HepG2 (cell line): ENCODE data around the gene AKR1B15. TPM values are rescaled to one million over a fixed set of nuclear protein-coding genes. Genes with fewer than 3 reads are reported as not detected.

Experiments
- ATAC-seq: fragments of 200-7000 bp; cut with Tn5 transposase; 3 replicates; pipeline ENCODE4 v1.9.1; 2020; ENCODE audit warnings: mild to moderate bottlenecking, moderate library complexity
- BruUV-seq: library from RNA; stranded (reverse); fragments of 400-500 nt; replicated peaks from 2 replicates; lab custom pipeline; 2021; lab: Mats Ljungman, UMichigan
- CTCF ChIA-PET: fragments of 300-600 bp; formaldehyde crosslinking; extraction: SDS; loops from one replicate; lab custom pipeline; 2021; ENCODE audit warnings: low total read pairs, inconsistent platforms, low intra/inter-chr PET ratio; lab: Yijun Ruan, JAX
- POLR2A ChIA-PET: fragments of 350-600 bp; sonication (Branson Sonifier 250); formaldehyde crosslinking; loops from one replicate; lab custom pipeline; 2020; ENCODE audit warnings: antibody characterized with exemption, inconsistent platforms; lab: Yijun Ruan, JAX
- DNase-seq: peaks from one replicate; pipeline ENCODE4 v3.0.0-alpha.2; 2015; ENCODE audit warnings: low spot score
- FAIRE-seq: peaks from 3 replicates; lab custom pipeline; 2011; peaks lifted over from hg19 to GRCh38; lab: Jason Lieb, UNC
- H2AFZ ChIP-seq: one replicate; pipeline ENCODE4 v1.6.1; 2011; ENCODE audit warnings: low read length, inconsistent platforms
- H3K27ac ChIP-seq: fragments of 300-600 bp; 3 replicates; pipeline ENCODE4 v1.8.0; 2011; ENCODE audit warnings: mixed run types, mild to moderate bottlenecking, mixed read lengths, low read length, inconsistent platforms; ENCODE audit not compliant: insufficient read depth; ENCODE audit errors: extremely low read length
- H3K27me3 ChIP-seq, 2 experiments: fragments of 200-600 bp in 1 of 2; 2 replicates in 1 of 2; 3 replicates in 1 of 2; pipeline versions ENCODE4 v1.6.0 to v1.8.0; 2011; ENCODE audit warnings: low read length in 2 of 2, mild to moderate bottlenecking in 2 of 2, moderate library complexity in 2 of 2, inconsistent platforms in 1 of 2; ENCODE audit not compliant: insufficient read depth in 2 of 2, control insufficient read depth in 1 of 2
- H3K36me3 ChIP-seq, 2 experiments: fragments of 200-600 bp in 1 of 2; replicated peaks in 1 of 2; 2 replicates in 1 of 2; 3 replicates in 1 of 2; pipeline versions ENCODE4 v1.5.1 to v1.8.0; 2011; ENCODE audit warnings: low read length in 2 of 2, inconsistent platforms in 1 of 2; ENCODE audit not compliant: insufficient read depth in 2 of 2, control insufficient read depth in 1 of 2
- H3K4me1 ChIP-seq: 2 replicates; pipeline ENCODE4 v1.5.1; 2012; ENCODE audit warnings: low read length, inconsistent platforms; ENCODE audit not compliant: insufficient read depth
- H3K4me2 ChIP-seq: 2 replicates; pipeline ENCODE4 v1.6.0; 2011; ENCODE audit warnings: low read depth, low read length, inconsistent platforms
- H3K4me3 ChIP-seq, 3 experiments: fragments of 200-600 bp in 1 of 3; sonication (generic), shearing (Covaris generic) in 1 of 3; replicated peaks in 1 of 3; 2 replicates each; pipeline ENCODE4 v1.5.1; 2011 to 2016; ENCODE audit warnings: low read length in 3 of 3, inconsistent platforms in 2 of 3, low read depth in 2 of 3, mild to moderate bottlenecking in 2 of 3, control low read depth in 1 of 3, mixed read lengths in 1 of 3; ENCODE audit not compliant: insufficient read depth in 1 of 3
- H3K79me2 ChIP-seq: one replicate; pipeline ENCODE4 v1.6.1; 2011; ENCODE audit warnings: low read length, inconsistent platforms; ENCODE audit not compliant: insufficient read depth
- H3K9ac ChIP-seq: 2 replicates; pipeline ENCODE4 v1.6.0; 2011; ENCODE audit warnings: mild to moderate bottlenecking, low read depth, low read length, inconsistent platforms; ENCODE audit not compliant: insufficient read depth
- H3K9me3 ChIP-seq: 2 replicates; pipeline ENCODE4 v1.5.1; 2012; ENCODE audit warnings: mild to moderate bottlenecking, low read length
- H4K20me1 ChIP-seq: 2 replicates; pipeline ENCODE4 v1.6.0; 2011; ENCODE audit warnings: inconsistent platforms, mild to moderate bottlenecking, low read length, moderate library complexity; ENCODE audit not compliant: insufficient read depth
- BHLHE40 ChIP-seq: IDR thresholded peaks from 2 replicates; pipeline ENCODE4 v1.6.1; 2011; ENCODE audit warnings: low read length, improper control_type of control experiment
- HHEX ChIP-seq: IDR thresholded peaks from 2 replicates; pipeline ENCODE4 v1.6.1; 2016; ENCODE audit warnings: control low read depth
- MED13 ChIP-seq: sonication (generic); formaldehyde crosslinking; IDR thresholded peaks from 2 replicates; pipeline ENCODE4 v1.5.0; 2020; ENCODE audit warnings: missing genetic modification reagents
- NCOA1 ChIP-seq: sonication (generic); formaldehyde crosslinking; IDR thresholded peaks from 2 replicates; pipeline ENCODE4 v1.9.0; 2021; ENCODE audit warnings: missing genetic modification reagents
- NRL ChIP-seq: sonication (generic); formaldehyde crosslinking; IDR thresholded peaks from 2 replicates; pipeline ENCODE4 v1.5.0; 2020; ENCODE audit warnings: missing genetic modification reagents, mild to moderate bottlenecking, moderate library complexity, borderline replicate concordance
- PHF21A ChIP-seq: sonication (generic); formaldehyde crosslinking; IDR thresholded peaks from 2 replicates; pipeline ENCODE4 v1.5.0; 2020; ENCODE audit warnings: mild to moderate bottlenecking, missing genetic modification reagents
- SNRNP70 ChIP-seq: fragments of 200-400 bp; formaldehyde crosslinking; IDR thresholded peaks from 2 replicates; pipeline ENCODE4 v1.6.1; 2017; ENCODE audit warnings: mild to moderate bottlenecking, low read depth, low read length, moderate library complexity
- YEATS4 ChIP-seq: sonication (generic); formaldehyde crosslinking; IDR thresholded peaks from 2 replicates; pipeline ENCODE4 v1.4.0; 2020; ENCODE audit warnings: missing genetic modification reagents, borderline replicate concordance
- ZFP41 ChIP-seq: sonication (generic); formaldehyde crosslinking; IDR thresholded peaks from 2 replicates; pipeline ENCODE4 v1.4.0; 2020; ENCODE audit warnings: mild to moderate bottlenecking, missing genetic modification reagents, borderline replicate concordance
- ZFP90 ChIP-seq: sonication (generic); formaldehyde crosslinking; IDR thresholded peaks from 2 replicates; pipeline ENCODE4 v1.8.0; 2022; ENCODE audit warnings: missing genetic modification reagents, mild to moderate bottlenecking, inconsistent platforms, borderline replicate concordance
- ZGPAT ChIP-seq: IDR thresholded peaks from 2 replicates; pipeline ENCODE4 v1.6.1; 2016; ENCODE audit warnings: mild to moderate bottlenecking
- ZNF615 ChIP-seq: sonication (generic); formaldehyde crosslinking; IDR thresholded peaks from 2 replicates; pipeline ENCODE4 v1.5.0; 2020; ENCODE audit warnings: mild to moderate bottlenecking, missing genetic modification reagents, borderline replicate concordance
- ZNF619 ChIP-seq: sonication (generic); formaldehyde crosslinking; IDR thresholded peaks from 2 replicates; pipeline ENCODE4 v1.4.0; 2020; ENCODE audit warnings: mild to moderate bottlenecking, missing genetic modification reagents
- ZNF670 ChIP-seq: sonication (generic); formaldehyde crosslinking; IDR thresholded peaks from 2 replicates; pipeline ENCODE4 v1.8.0; 2022; ENCODE audit warnings: mild to moderate bottlenecking, missing genetic modification reagents, borderline replicate concordance
- ZNF672 ChIP-seq: sonication (generic); formaldehyde crosslinking; IDR thresholded peaks from 2 replicates; pipeline ENCODE4 v1.8.1; 2022; ENCODE audit warnings: missing genetic modification reagents
- ZNF709 ChIP-seq: sonication (generic); formaldehyde crosslinking; IDR thresholded peaks from 2 replicates; pipeline ENCODE4 v1.5.0; 2020; ENCODE audit warnings: mild to moderate bottlenecking, missing genetic modification reagents
- ZNF883 ChIP-seq: sonication (generic); formaldehyde crosslinking; IDR thresholded peaks from 2 replicates; pipeline ENCODE4 v1.5.1; 2020; ENCODE audit warnings: mild to moderate bottlenecking, missing genetic modification reagents; ENCODE audit errors: not compliant biosample characterization
- WGBS: methylation state at CpG from one replicate; pipeline ENCODE4 v1.1.6; 2017; ENCODE audit warnings: low lambda C conversion rate; 5-methylcytosine and 5-hydroxymethylcytosine counted together
- in situ Hi-C: cut with HindIII; loops from 2 replicates; pipeline ENCODE4 v1.10.0; 2017; ENCODE audit warnings: low pct_unique_long_range_greater_than_20kb; ENCODE audit not compliant: extremely low pct_ligation_motif_present
- intact Hi-C: fragments of 100-400 bp; cut with micrococcal nuclease; formaldehyde crosslinking; loops from one replicate; pipeline ENCODE4 v1.10.0; 2022; ENCODE audit not compliant: unreplicated experiment
- polyA plus RNA-seq, 8 experiments: library from polyadenylated mRNA; depleted of rRNA in 3 of 8; stranded (reverse) in 7 of 8; unstranded in 1 of 8; fragments of >200 nt; fragmentation: Illumina TruSeq in 4 of 8; extraction: Trizol in 4 of 8; gene quantifications; 2 replicates each; pipeline versions ENCODE4 v1.2.1 to v1.2.3, GENCODE V29; 2011 to 2016; ENCODE audit warnings: low read depth in 4 of 8, missing spikeins in 1 of 8, mixed read lengths in 1 of 8; ENCODE audit not compliant: insufficient read depth in 1 of 8
- total RNA-seq, 5 experiments: library from RNA; depleted of rRNA; stranded (reverse); fragments of >200 nt; fragmentation: Illumina TruSeq; extraction: Trizol; gene quantifications; 2 replicates each; pipeline ENCODE4 v1.2.3, GENCODE V29; 2016; ENCODE audit warnings: low read depth in 1 of 5

Gene AKR1B15
- total and polyA plus RNA-seq, 2 of the 13 experiments (the other 11 are each of a cell fraction or from before 2014, with no cell fraction given) = 0.77 TPM; not detected in 1

- Histone ChIP-seq H3K9ac (no peak overlapping the region), H3K4me3 (no peak overlapping the region), H3K27ac (no peak overlapping the region), H4K20me1 (no peaks in the 10 kb centered on the region), H3K36me3 (no peaks in the 10 kb centered on the region), H3K4me2 (no peak overlapping the region), H3K27me3 (peaks cover 0 to 3% of the 10 kb centered on the region in 2 experiments; a peak in 1 of 5 replicates), H3K4me1 (no peaks in the 10 kb centered on the region), H3K79me2 (no peaks in the 10 kb centered on the region), H2AFZ (no peak overlapping the region), H3K9me3 (no peaks in the 10 kb centered on the region)
- in situ Hi-C loops (no loop called here), intact Hi-C loops (no loop called here)
- CTCF ChIA-PET = no interaction called here
- POLR2A ChIA-PET = no interaction called here
- FAIRE-seq (no peak), ATAC-seq (no peak), DNase-seq (no peak)
- BruUV-seq = no TSS peak
- 0% methylated on average over 2 of the region's 2 CpGs for WGBS
- TF ChIP-seq ZNF672 (no peak), NRL (CRISPR knock-in tag) (no peak)
Observed at GRCh38 chr7:134623193-134623592, 74.3 kb downstream of the AKR1B15 start.

- peaks cover 0 to 3% of the 10 kb centered on the region in 2 experiments; a peak in 1 of 5 replicates for H3K27me3 ChIP-seq
- H2AFZ ChIP-seq = no peak overlapping the region
- DNase-seq (no peak), FAIRE-seq (no peak), ATAC-seq (no peak)
- intact Hi-C loops = no loop called here
- no peak overlapping the region for H3K4me2 ChIP-seq
- H3K27ac ChIP-seq = no peak overlapping the region
- H4K20me1 ChIP-seq = no peaks in the 10 kb centered on the region
- no peaks in the 10 kb centered on the region for H3K79me2 ChIP-seq
- H3K36me3 ChIP-seq = no peaks in the 10 kb centered on the region
- H3K4me3 ChIP-seq = no peak overlapping the region
- no peak overlapping the region for H3K9ac ChIP-seq
- ChIA-PET CTCF (no interaction called here), POLR2A (interaction anchor here (0.5 kb wide), 1 partner anchor 523 kb away, joined by 3 read pairs; the partner anchor contains the start of gene TMEM140)
- BruUV-seq = no TSS peak
- WGBS = 3% methylated on average over 3 of the region's 3 CpGs
- no peaks in the 10 kb centered on the region for H3K4me1 ChIP-seq
- in situ Hi-C loops = no loop called here
- no peaks in the 10 kb centered on the region for H3K9me3 ChIP-seq
- TF ChIP-seq ZGPAT (no peak), ZNF883 (no peak), ZNF619 (CRISPR knock-in tag) (no peak), ZFP90 (CRISPR knock-in tag) (no peak), BHLHE40 (no peak), ZNF709 (CRISPR knock-in tag) (no peak), ZFP41 (no peak), YEATS4 (CRISPR knock-in tag) (no peak), ZNF615 (CRISPR knock-in tag) (no peak), SNRNP70 (no peak), ZNF670 (CRISPR knock-in tag) (no peak), MED13 (CRISPR knock-in tag) (no peak), NCOA1 (CRISPR knock-in tag) (no peak), PHF21A (CRISPR knock-in tag) (no peak), HHEX (no peak)
Observed at GRCh38 chr7:134625550-134625949, 76.6 kb downstream of the AKR1B15 start.
